Cerebellar nuclear complex (tissue), 1 donor: ENCODE results near the gene HELLS.
"Not testable (repeated sequence)": the region's sequence is repeated elsewhere in the genome, so short reads cannot be mapped to it uniquely, and the experiment has no call there.

Experiments used
- DNase-seq, 2 experiments: peaks; one replicate each; lab custom pipeline; 2025; lab: John Stamatoyannopoulos, UW

HELLS gene

GRCh38 chr10:94607111-94607510 is 61.5 kb downstream of the HELLS start:
- no peak for DNase-seq

DNA sequence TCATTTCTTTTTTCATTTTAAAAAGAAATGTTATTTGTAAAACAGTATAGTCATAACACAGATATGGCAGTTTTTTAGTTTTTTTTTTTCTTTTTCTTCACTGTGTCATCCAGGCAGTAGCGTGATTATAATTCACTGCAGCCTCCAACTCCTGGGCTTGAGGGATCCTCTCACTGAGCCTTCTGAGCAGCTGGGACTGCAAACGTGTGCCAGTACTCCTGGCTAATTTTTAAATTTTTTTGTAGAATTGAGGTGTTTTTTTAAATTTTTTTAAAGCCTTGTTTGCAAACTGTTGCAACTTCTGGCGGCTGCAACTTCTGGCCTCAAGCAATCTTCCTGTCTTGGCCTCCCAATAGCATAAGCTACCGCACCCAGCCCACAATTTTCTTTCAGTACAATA is 63.0 kb downstream of the HELLS start:
- no peak for DNase-seq

DNA sequence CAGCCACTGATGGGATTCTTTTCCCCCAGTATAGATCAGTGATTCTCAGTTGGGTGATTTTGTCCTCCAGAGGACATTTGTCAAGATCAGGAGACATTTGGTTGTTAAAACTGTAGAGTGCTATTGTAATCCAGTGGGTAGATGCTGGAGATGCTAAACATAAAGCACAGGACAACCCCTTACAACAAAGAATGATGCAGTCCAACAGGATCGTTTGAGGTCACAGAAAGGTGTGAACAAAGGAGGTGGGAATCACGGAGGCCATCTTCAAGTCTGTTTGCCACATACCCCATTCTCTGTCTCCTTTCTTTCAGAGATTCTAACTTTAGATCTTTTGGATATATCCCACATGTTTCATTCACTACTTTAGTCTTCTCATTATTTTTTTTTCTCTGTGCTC is 69.0 kb downstream of the HELLS start:
- DNase-seq: no peak

GRCh38 chr10:94617389-94617944 is 71.9 kb downstream of the HELLS start:
- DNase-seq: no peak

DNA sequence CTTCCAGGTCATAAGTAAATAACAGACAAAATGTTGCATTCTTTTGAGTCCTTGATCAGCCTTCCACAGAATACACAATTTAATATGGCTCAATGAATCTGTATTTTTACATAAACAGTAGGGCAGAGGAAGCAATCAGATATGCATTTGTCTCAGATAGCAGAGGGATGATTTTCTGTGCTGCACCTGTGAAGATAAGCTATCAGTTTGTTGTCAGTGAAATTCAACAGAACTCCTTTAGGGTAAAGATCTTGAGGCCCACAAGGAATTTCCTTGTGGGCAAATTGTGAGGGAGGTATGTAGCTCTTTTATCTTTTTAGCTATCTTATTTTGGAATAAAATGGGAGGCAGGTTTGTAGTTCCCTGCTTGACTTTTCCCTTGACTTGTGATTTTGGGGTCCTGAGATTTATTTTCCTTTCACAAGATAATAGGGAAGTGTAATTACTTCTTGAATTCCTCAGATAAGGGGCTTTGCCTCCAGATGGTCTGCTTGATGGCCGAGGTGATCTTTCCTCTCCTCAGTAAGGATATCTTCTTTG is 77.1 kb downstream of the HELLS start:
- DNase-seq: no peak

DNA sequence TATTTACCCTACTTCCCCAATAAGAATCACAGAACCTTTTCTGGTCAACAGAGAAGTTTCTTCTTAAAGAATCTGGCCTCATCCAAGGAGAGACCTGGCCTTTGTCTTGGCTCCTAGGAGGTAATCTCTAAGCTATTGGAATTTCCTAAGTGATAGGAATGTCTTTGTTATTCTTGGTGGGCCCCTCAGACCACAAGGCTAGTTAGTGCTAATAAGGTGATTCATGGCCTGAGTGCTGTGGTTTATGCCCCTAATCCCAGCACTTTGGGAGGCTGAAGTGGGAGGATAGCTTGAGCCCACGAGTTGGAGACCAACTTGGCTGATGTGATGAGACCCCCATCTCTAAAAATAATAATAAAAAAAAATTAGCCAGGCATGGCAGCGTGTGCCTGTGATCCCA is 78.0 kb downstream of the HELLS start:
- DNase-seq: no peak

DNA sequence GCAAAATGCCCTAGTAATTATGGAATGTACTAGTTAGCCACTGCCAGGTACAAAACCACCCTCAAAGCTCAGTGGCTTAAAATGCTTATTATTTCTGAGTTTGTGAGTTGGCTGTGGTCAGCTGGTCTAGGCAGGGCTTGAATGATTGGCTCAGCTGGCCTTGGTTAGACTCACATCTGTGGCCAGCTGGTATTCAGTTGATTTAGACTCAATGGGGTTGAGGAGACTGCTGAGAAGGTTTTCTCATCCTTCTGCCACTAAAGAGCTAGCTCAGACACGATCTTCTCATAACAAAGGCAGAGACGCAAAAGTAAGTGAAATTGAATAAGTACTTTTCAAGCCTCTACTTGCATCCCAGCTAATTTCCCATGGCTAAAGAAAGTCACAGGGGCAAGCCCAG is 80.9 kb downstream of the HELLS start:
- DNase-seq: no peak

DNA sequence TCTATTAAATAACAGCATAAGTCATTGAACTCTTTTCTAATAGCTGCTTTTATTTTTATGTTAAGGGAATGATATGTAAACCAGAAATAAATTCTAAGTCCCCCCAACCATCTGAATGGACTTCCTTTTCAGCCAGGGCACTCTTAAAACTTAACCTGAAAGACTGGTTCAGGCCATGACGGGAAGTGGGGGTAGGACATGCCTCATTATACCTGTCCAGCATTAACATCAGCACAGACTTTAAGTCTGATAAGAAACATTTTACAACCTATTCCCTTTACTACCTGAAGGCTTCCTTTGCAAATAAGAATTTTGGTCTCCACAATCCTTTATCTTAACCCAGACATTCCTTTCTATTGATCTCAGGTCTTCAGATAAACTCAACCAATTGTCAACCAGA is 81.9 kb downstream of the HELLS start:
- no peak for DNase-seq

GRCh38 chr10:94630017-94630688 is 84.6 kb downstream of the HELLS start:
- DNase-seq: no peak

DNA sequence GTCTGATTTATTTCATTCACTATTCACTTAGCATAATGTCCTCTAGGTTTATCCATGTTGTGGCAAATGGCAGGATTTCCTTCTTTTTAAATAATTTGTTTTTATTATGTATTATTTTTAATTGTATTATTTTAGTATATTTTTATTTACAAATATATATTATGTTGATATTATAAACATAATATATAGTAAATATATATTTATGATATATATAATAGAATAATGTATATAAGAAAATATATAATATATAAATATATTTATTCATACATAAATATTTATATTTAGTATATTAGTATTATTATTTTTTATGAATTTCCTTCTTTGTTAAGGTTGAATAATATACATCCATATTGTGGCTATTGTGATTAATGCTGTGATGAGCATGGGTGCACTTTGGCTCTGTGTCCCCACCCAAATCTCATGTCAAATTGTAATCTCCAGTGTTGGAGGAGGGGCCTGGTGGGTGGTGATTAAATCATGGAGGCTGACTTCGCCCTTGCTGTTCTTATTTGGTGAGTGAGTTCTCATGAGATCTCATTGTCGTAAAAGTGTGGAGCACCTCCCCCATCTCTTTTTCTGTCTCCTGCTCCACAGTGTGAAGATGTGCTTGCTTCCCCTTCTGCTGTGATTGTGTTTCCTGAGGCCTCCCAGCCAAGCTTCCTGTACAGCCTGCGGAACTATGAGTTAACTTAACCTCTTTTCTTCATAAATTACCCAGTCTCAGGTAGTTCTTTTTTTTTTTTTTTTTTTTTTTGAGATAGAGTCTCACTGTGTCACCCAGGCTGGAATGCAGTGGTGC is 85.7 kb downstream of the HELLS start:
- no peak for DNase-seq

DNA sequence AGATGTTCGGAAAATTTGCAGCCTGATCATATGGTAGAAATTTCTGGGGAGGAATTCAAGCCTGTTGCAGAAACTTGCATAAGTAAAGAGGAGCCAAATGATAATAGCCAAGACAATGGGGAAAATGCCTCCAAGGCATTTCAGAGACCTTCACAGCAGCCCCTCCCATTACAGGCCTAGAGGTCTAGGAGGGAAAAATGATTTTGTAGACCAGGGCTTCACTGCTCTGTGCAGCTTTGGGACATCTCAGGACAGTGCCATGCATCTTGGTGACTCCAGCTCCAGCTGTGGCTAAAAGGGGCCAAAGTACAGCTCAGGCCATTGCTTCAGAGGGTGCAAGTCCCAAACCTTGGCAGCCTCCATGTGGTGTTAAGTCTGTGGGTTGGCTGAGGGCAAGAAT is 87.4 kb downstream of the HELLS start:
- DNase-seq: no peak

GRCh38 chr10:94638097-94638496 is 92.5 kb downstream of the HELLS start:
- DNase-seq: not testable (repeated sequence)

DNA sequence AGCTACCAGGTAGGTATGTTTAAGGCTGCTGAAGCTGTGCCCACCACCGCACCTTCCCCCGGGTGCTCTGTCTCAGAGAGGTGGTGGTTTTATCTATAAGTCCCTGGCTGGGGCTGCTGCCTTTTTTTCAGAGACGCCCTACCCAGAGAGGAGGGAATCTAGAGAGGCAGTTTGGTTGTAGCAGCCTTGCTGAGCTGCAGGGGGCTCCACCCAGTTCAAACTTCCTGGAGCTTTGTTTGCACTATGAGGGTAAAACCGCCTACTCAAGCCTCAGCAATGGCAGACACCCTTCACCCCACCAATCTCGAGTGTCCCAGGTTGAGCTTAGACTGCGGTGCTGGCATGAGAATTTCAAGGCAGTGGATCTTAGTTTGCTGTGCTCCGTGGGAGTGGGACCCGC is 94.3 kb downstream of the HELLS start:
- DNase-seq: no peak

DNA sequence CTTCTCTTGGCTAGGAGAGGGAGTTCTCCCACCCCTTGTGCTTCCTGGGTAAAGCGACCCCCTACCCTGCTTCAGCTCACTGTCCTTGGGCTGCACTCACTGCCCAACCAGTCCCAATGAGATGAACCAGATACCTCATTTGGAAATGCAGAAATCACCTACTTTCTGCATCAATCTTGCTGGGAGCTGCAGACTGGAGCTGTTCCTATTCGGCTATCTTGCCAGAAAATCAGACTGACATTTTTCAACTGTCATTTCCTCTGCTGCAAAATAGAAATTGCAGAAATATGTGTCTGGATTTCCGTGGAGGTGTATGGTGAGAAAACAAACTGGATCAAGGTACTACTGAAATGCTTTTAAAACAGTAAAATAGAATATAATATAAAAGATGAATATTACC is 95.0 kb downstream of the HELLS start:
- DNase-seq: no peak

DNA sequence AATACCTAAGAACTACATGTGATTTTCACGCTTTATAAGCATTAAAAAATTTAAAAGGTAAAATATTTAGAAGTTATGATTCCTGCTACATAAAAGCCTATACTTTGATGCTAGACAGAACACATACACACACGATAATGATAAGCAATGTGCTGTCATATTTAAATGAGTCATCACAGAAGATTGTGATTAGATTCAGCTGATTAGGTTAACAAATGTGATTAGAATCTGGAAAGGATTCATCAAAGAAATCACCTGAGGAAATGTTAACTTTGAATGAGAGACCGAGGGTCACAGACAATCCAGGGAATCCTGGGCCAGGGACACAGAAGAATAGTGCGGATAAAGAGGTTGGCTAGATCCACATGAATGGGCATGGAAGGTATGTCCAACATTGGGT is 95.9 kb downstream of the HELLS start:
- no peak for DNase-seq

DNA sequence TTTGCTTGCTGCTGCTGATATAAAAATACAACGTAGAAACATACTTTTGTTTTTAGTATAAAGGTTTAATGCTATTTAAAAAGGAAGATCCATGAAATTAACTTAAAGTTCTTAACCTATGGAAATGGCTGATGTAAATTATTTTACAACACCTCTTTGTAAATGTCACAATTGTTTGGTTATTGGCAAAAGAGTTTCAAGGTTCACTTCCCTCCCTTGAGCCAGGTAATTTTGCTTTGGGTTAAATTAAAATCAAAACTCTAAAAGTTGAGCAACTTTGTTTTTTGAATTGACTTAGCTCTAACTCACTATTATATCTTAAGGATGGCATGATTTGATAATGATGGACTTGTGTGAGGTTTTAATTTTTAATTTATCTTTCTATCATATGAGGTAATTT is 98.8 kb downstream of the HELLS start:
- no peak for DNase-seq

DNA sequence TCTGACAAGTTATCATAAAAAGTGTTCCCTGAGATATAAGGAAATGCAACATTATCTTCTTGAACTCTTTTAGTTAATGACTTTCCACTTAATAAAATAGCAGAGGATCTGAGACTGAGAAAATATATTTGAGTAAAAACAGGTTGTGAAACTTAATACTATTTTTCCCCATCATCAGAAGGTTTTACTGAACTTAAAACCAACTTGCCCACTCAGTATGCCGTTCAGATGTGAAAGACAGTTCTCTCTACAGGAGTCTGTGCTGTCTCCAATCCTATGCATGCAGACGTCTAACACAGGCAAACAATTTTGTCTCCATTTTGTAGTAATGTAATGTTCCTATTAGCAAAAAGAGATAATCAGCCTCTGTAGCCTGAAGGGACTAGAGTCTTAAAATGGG is 99.7 kb downstream of the HELLS start:
- DNase-seq: no peak
